ENCODE data around the gene DNAH12. TPM values are rescaled to one million over a fixed set of nuclear protein-coding genes. Genes with fewer than 3 reads are reported as not detected.

DNAH12 gene, protein sequence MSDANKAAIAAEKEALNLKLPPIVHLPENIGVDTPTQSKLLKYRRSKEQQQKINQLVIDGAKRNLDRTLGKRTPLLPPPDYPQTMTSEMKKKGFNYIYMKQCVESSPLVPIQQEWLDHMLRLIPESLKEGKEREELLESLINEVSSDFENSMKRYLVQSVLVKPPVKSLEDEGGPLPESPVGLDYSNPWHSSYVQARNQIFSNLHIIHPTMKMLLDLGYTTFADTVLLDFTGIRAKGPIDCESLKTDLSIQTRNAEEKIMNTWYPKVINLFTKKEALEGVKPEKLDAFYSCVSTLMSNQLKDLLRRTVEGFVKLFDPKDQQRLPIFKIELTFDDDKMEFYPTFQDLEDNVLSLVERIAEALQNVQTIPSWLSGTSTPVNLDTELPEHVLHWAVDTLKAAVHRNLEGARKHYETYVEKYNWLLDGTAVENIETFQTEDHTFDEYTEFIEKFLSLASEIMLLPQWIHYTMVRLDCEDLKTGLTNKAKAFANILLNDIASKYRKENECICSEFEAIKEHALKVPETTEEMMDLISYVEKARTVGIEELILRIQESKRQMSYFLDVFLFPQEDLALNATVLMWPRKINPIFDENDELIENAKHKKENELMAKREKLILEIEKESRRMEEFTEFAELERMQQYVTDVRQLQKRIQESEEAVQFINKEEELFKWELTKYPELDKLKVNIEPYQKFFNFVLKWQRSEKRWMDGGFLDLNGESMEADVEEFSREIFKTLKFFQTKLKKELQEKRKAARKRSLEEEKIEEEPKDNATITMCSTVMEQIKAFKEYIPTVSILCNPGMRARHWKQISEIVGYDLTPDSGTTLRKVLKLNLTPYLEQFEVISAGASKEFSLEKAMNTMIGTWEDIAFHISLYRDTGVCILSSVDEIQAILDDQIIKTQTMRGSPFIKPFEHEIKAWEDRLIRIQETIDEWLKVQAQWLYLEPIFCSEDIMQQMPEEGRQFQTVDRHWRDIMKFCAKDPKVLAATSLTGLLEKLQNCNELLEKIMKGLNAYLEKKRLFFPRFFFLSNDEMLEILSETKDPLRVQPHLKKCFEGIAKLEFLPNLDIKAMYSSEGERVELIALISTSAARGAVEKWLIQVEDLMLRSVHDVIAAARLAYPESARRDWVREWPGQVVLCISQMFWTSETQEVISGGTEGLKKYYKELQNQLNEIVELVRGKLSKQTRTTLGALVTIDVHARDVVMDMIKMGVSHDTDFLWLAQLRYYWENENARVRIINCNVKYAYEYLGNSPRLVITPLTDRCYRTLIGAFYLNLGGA (N-terminal part only)
- 0.07 TPM for polyA plus RNA-seq (2013, experiment 1 of 2)
- polyA plus RNA-seq (2013, experiment 2 of 2), result 0.20 TPM

DNA sequence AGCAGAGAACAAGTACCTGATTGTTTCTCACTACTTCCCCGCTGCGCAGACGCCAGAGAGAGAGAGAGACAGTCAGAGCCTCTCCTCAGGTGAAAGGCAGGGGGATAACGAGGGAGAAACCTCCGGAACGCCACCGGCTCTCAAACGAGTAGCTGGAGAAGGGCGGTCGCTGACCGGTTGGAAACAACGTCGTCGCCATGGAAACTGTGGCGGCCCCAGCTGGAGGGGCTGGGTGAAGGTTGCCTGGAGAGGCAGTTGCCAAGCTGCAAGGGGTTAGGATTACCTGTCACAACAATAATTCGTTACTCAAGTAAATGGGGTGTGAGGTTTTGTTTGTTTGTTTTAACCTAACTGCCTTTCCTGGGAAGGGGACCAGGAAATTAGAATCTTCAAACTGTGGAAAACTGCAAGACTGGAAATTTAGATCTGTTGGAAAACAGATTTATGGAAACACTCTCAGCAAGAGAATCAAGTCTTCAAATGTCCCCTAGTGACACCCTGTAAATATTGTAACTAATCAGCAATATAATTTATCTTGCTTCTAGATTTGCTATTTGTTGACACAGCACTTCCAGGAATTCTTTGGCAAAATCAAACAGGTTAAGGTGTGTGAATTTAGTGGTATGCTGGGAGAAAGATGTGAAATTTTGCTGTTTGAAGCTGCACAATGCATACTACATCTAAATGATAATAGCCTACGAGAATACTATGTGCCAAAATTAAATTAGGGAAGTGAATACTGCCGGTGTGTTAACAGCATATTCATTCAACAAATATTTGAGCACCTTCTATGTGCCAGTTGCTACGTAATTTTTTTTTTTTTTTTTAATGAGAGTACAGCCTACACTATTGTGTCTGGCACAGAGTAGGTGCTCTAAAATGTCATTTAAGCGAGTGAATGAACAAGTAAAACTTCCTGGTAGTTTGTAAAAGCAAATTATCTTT, at the start of gene DNAH12:
DNAH12 (minus strand) TSS at position 164 of the 945 bp plus-strand sequence. CDS start 1,474 bp downstream, outside the sequence.
- H3K4me1 ChIP-seq (ENCODE audit: control insufficient read depth, insufficient read depth, low read length, poor library complexity, severe bottlenecking), result no peaks in the 10 kb centered on the region
- H3K27ac ChIP-seq (ENCODE audit: low read depth, low read length, severe bottlenecking), result no peak within 1 kb of the TSS
- no peaks in the 10 kb centered on the region for H3K36me3 ChIP-seq (ENCODE audit: control insufficient read depth, insufficient read depth, low read length)
- WGBS, 2 experiments (ENCODE audit: insufficient coverage in 2 of 2), result 0% methylated on average over 7 to 11 of the region's 20 CpGs
- H3K9me3 ChIP-seq (ENCODE audit: control insufficient read depth, low read length), result no peaks in the 10 kb centered on the region
- H3K4me3 ChIP-seq (ENCODE audit: extremely low read depth, insufficient read depth, low read length, poor library complexity, severe bottlenecking), result no peak within 1 kb of the TSS

DNA sequence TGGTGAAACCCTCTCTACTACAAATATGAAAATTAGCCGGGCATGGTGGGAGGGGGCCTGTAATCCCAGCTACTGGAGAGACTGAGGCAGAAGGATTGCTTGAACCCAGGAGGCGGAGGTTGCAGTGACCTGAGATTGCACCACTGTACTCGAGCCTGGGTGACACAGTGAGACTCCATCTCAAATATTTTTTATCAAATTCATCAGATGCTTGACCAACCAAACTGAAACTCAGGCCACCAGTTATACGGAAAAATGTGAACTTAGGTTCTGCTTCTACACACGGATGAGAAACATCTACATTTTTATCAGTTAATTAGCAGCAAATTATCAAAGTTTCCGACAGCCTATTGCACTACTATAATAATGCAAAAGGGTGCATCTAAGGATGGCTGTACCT, 48.2 kb upstream of the DNAH12 start:
- Histone ChIP-seq H3K4me1 (ENCODE audit: control insufficient read depth, insufficient read depth, low read length, poor library complexity, severe bottlenecking) (peaks cover 2% of the 10 kb centered on the region), H3K36me3 (ENCODE audit: control insufficient read depth, insufficient read depth, low read length) (peaks cover 50% of the 10 kb centered on the region), H3K27ac (ENCODE audit: low read depth, low read length, severe bottlenecking) (peak overlapping the region; percentile 16), H3K9me3 (ENCODE audit: control insufficient read depth, low read length) (no peaks in the 10 kb centered on the region), H3K4me3 (ENCODE audit: extremely low read depth, insufficient read depth, low read length, poor library complexity, severe bottlenecking) (no peak overlapping the region)
- 89 to 95% methylated on average over 3 of the region's 6 CpGs for WGBS, 2 experiments (ENCODE audit: insufficient coverage in 2 of 2)

DNA sequence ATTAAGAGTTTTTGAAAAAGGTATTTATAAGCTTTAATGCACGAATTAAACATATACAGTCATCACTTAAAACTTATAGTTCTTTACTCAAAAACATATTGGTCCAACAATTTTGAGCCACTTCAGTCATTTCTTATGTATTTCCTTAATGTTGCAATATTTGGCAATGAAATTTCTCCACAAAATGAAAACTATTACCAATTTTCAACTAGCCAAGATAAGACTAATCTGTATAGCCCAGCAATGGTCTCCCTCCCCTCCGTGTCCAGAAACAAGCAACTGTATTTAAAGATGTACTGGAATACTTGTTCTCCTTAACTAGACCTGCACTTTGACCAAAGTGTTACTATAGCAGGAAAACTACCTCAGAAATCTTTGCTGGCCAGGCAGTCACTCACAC, 43.8 kb upstream of the DNAH12 start:
- Histone ChIP-seq H3K4me3 (ENCODE audit: extremely low read depth, insufficient read depth, low read length, poor library complexity, severe bottlenecking) (no peak overlapping the region), H3K27ac (ENCODE audit: low read depth, low read length, severe bottlenecking) (no peak overlapping the region), H3K9me3 (ENCODE audit: control insufficient read depth, low read length) (no peaks in the 10 kb centered on the region), H3K4me1 (ENCODE audit: control insufficient read depth, insufficient read depth, low read length, poor library complexity, severe bottlenecking) (no peaks in the 10 kb centered on the region), H3K36me3 (ENCODE audit: control insufficient read depth, insufficient read depth, low read length) (peaks cover 67% of the 10 kb centered on the region)
- 83% methylated on average over 1 of the region's 2 CpGs; no CpG with 5 or more reads in 1 of the 2 experiments for WGBS, 2 experiments (ENCODE audit: insufficient coverage in 2 of 2)

DNA sequence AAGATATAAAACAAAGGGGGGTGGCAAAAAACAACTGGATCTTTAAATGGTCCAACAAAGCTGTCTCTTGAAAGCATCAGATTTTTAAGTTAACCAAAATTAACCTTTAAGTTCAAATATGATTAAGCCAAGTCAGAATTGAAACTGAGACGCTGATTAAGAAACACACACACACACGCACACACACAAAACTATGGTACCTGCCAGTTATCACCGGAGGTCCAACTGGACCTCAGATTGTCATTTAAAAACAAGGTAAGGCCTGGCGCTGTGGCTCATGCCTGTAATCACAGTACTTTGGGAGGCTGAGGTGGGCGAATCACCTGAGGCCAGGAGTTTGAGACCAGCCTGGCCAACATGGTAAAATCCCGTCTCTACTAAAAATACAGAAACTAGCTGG, 42.6 kb upstream of the DNAH12 start:
- no peak overlapping the region for H3K27ac ChIP-seq (ENCODE audit: low read depth, low read length, severe bottlenecking)
- no peaks in the 10 kb centered on the region for H3K9me3 ChIP-seq (ENCODE audit: control insufficient read depth, low read length)
- 80 to 96% methylated on average over 4 to 6 of the region's 6 CpGs for WGBS, 2 experiments (ENCODE audit: insufficient coverage in 2 of 2)
- H3K4me3 ChIP-seq (ENCODE audit: extremely low read depth, insufficient read depth, low read length, poor library complexity, severe bottlenecking), result no peak overlapping the region
- H3K36me3 ChIP-seq (ENCODE audit: control insufficient read depth, insufficient read depth, low read length), result peaks cover 67% of the 10 kb centered on the region
- H3K4me1 ChIP-seq (ENCODE audit: control insufficient read depth, insufficient read depth, low read length, poor library complexity, severe bottlenecking), result no peaks in the 10 kb centered on the region

DNA sequence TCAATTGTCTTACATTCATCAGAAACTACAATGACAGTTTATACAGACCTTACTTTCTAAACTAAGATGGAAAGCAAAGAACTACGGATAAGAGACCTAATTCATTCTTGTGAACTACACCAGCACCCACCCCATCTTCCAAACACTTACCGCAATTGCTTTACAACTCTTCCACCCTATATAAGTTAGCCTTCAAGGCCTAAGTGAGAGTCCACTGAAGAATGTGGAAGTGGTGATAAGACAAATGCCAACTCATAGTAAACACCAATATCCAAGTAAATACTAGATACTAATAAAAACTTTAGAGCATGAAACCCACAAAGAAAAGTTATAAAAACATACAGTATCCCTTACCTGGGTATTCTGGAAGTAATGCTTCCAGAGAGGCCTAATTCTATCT, 39.4 kb upstream of the DNAH12 start:
- Histone ChIP-seq H3K9me3 (ENCODE audit: control insufficient read depth, low read length) (no peaks in the 10 kb centered on the region), H3K4me3 (ENCODE audit: extremely low read depth, insufficient read depth, low read length, poor library complexity, severe bottlenecking) (no peak overlapping the region), H3K4me1 (ENCODE audit: control insufficient read depth, insufficient read depth, low read length, poor library complexity, severe bottlenecking) (no peaks in the 10 kb centered on the region), H3K36me3 (ENCODE audit: control insufficient read depth, insufficient read depth, low read length) (peaks cover 80% of the 10 kb centered on the region), H3K27ac (ENCODE audit: low read depth, low read length, severe bottlenecking) (no peak overlapping the region)
- 100% methylated on average over 1 of the region's 2 CpGs; no CpG with 5 or more reads in 1 of the 2 experiments for WGBS, 2 experiments (ENCODE audit: insufficient coverage in 2 of 2)

DNA sequence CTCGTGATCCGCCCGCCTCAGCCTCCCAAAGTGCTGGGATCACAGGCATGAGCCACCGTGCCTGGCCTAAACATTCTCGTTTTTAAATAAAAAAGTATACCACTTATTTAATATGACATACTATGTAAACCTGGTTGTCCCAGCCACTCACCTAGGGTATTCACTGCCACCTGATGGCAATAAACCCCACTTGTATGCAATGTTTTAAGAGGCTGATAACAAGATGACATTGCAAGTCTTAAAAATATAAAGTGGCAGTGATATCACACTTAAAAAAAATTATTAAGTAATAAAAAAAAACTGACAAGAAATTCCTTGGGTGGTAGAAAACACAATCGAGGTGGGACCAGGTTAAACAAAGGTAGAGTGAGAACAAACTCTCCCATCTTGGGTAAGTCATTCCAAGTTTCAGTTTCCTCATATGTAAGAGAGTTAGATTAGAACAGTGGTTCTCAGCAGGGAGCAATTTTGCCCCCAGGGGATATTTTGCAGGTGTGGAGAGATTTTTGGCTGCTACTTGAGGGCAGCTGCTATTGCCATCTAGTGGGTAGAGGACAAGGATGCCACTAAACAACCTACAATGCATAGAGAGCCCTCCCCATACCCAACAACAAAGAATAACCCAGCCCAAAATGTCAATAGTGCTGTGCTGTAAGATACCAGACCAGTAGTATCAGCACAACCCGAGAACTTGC, 38.5 kb upstream of the DNAH12 start:
- no peaks in the 10 kb centered on the region for H3K9me3 ChIP-seq (ENCODE audit: control insufficient read depth, low read length)
- WGBS, 2 experiments (ENCODE audit: insufficient coverage in 2 of 2), result 82 to 100% methylated on average over 2 to 3 of the region's 7 CpGs
- H3K27ac ChIP-seq (ENCODE audit: low read depth, low read length, severe bottlenecking), result no peak overlapping the region
- H3K4me3 ChIP-seq (ENCODE audit: extremely low read depth, insufficient read depth, low read length, poor library complexity, severe bottlenecking), result no peak overlapping the region
- peaks cover 90% of the 10 kb centered on the region for H3K36me3 ChIP-seq (ENCODE audit: control insufficient read depth, insufficient read depth, low read length)
- no peaks in the 10 kb centered on the region for H3K4me1 ChIP-seq (ENCODE audit: control insufficient read depth, insufficient read depth, low read length, poor library complexity, severe bottlenecking)

DNA sequence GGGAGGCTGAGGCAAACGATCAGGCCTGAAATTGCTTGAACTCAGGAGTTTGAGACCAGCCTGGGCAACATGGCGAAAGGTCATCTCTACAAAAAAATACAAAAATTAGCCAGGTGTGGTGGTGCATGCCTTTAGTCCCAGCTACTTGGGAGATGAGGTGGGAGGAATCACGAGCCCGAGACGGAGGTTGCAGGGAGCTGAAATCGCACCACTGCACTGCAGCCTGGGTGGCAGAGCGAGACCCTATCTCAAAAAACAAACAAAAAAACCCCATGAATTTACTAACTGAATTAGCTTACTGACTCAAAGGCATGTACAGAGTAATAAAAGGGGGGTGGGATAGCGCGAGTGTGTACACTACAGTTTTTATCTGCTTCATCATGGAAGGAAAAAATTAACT, 33.7 kb upstream of the DNAH12 start:
- H3K4me3 ChIP-seq (ENCODE audit: extremely low read depth, insufficient read depth, low read length, poor library complexity, severe bottlenecking), result no peak overlapping the region
- no peaks in the 10 kb centered on the region for H3K4me1 ChIP-seq (ENCODE audit: control insufficient read depth, insufficient read depth, low read length, poor library complexity, severe bottlenecking)
- 85 to 98% methylated on average over 4 to 5 of the region's 9 CpGs for WGBS, 2 experiments (ENCODE audit: insufficient coverage in 2 of 2)
- peaks cover 96% of the 10 kb centered on the region for H3K36me3 ChIP-seq (ENCODE audit: control insufficient read depth, insufficient read depth, low read length)
- H3K9me3 ChIP-seq (ENCODE audit: control insufficient read depth, low read length), result no peaks in the 10 kb centered on the region
- H3K27ac ChIP-seq (ENCODE audit: low read depth, low read length, severe bottlenecking), result no peak overlapping the region

DNA sequence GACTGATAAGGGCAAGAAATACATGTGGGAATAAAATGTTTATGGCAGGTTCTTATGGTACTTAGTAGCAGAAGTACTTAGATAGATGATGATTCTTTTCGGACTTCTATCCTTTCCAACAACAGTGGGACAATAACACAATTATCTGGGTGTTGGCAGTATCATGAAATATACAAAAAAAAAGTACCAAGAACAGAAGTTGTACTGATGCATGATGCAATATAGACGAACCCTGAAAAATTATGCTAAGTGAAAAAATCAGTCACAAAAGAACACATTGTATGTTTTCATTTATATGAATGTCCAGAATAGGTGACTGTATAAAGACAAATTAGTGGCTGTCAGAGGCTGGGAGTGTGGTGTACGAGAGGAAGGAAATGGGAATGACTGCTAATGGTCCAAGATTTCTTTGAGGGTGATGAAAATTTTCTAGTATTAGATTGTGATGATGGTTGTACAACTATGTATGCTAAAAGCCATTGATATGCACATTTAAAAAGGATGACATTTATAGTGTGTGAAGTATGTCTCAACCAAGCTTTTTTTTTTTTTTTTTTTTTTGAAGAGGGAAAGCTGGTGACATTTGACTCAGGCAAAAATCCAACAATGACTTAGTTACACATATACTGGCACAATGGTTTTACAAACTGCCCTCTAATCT, 32.0 kb upstream of the DNAH12 start:
- Histone ChIP-seq H3K4me1 (ENCODE audit: control insufficient read depth, insufficient read depth, low read length, poor library complexity, severe bottlenecking) (no peaks in the 10 kb centered on the region), H3K36me3 (ENCODE audit: control insufficient read depth, insufficient read depth, low read length) (peaks cover 96% of the 10 kb centered on the region), H3K9me3 (ENCODE audit: control insufficient read depth, low read length) (no peaks in the 10 kb centered on the region), H3K27ac (ENCODE audit: low read depth, low read length, severe bottlenecking) (no peak overlapping the region), H3K4me3 (ENCODE audit: extremely low read depth, insufficient read depth, low read length, poor library complexity, severe bottlenecking) (no peak overlapping the region)
- 86 to 94% methylated on average over 1 of the region's 3 CpGs for WGBS, 2 experiments (ENCODE audit: insufficient coverage in 2 of 2)

DNA sequence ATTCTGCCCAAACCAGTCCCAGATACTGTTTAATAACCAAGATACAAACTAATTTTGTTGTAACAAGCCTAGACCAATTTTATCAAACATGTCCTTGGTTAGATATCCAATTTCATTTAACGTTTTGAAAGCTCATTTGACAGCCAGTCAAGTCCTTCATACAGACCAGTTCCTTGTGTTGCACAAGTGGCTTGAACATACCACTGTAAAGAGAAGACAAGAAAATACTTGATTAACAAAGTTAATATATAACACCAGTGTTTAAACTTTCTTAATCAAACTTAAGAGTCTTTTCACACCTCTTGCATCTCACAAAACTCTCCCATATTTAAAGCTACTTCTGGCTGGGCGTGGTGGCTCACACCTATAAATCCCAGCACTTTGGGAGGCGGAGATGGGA, 28.0 kb upstream of the DNAH12 start:
- no peak overlapping the region for H3K4me3 ChIP-seq (ENCODE audit: extremely low read depth, insufficient read depth, low read length, poor library complexity, severe bottlenecking)
- H3K27ac ChIP-seq (ENCODE audit: low read depth, low read length, severe bottlenecking), result no peak overlapping the region
- H3K9me3 ChIP-seq (ENCODE audit: control insufficient read depth, low read length), result no peaks in the 10 kb centered on the region
- WGBS, 2 experiments (ENCODE audit: insufficient coverage in 2 of 2), result 100% methylated on average over 1 of the region's 3 CpGs; no CpG with 5 or more reads in 1 of the 2 experiments
- no peaks in the 10 kb centered on the region for H3K4me1 ChIP-seq (ENCODE audit: control insufficient read depth, insufficient read depth, low read length, poor library complexity, severe bottlenecking)
- H3K36me3 ChIP-seq (ENCODE audit: control insufficient read depth, insufficient read depth, low read length), result peaks cover 90% of the 10 kb centered on the region

Data from mesodermal cell (in vitro differentiated cells).